ENCODE data around the gene CACNB1. TPM values are rescaled to one million over a fixed set of nuclear protein-coding genes. Genes with fewer than 3 reads are reported as not detected.

The CACNB1 gene
- polyA plus RNA-seq, 1 of the 3 experiments (the other 2 are of a cell fraction), result 7.4 TPM

GRCh38 chr17:39177256-39177655 is 20.2 kb downstream of the CACNB1 start (continued):
- TF ChIP-seq ZBTB33 (IDR thresholded peaks at IDR 0.05; ENCODE audit: borderline replicate concordance, low read depth) (no peak), TAF1 (IDR thresholded peaks at IDR 0.05; ENCODE audit: borderline replicate concordance, low read depth, low read length) (no peak), TCF12 (IDR thresholded peaks at IDR 0.05) (no peak), NRF1 (IDR thresholded peaks at IDR 0.05; ENCODE audit: low read depth, low read length) (no peak), FOSL2 (IDR thresholded peaks at IDR 0.05; ENCODE audit: borderline replicate concordance, low read depth) (no peak), GATA2 (CRISPR knock-in tag; IDR thresholded peaks at IDR 0.05) (no peak)

DNA sequence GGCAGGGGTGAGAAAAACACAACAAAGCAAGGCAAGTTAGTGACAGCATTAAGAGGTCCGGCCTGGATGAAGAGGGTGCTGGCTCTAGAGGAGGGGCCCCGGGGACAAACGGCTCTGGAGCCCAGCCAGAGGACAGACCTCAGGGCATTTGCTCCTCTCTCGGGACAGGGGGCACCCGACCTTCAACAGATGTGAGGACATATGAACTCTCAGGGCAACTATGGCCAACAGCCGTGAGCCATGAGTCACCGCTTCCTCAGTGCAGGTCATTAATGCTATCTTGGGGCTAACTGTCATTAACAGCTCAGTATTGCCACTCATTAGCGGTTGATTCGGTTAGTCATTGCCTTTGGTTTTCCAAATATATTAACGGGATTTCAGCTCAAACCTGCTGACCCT is 21.8 kb downstream of the CACNB1 start:
- ChIA-PET CTCF (interaction anchor here (0.7 to 7.6 kb wide), 22 partner anchors 8 to 255 kb away, joined by 3 to 108 read pairs (median 7); partner anchors contain the start of genes ARL5C, CACNB1, PLXDC1 and RPL19), POLR2A (no interaction called here)
- TF ChIP-seq EP300 (IDR thresholded peaks at IDR 0.05; ENCODE audit: borderline replicate concordance in 1 of 2, low read depth in 1 of 2, low read length in 1 of 2) (no peak), NFIC (IDR thresholded peaks at IDR 0.05; ENCODE audit: borderline replicate concordance) (no peak), RCOR1 (IDR thresholded peaks at IDR 0.05; ENCODE audit: low read length) (no peak), TEAD4 (IDR thresholded peaks at IDR 0.05; ENCODE audit: borderline replicate concordance, insufficient read depth) (no peak), FOXM1 (IDR thresholded peaks at IDR 0.05; ENCODE audit: low read depth) (no peak), MXI1 (IDR thresholded peaks at IDR 0.05; ENCODE audit: low read depth, low read length) (no peak), CHD2 (IDR thresholded peaks at IDR 0.05; ENCODE audit: low read length, partially characterized antibody) (no peak), SMC3 (IDR thresholded peaks at IDR 0.05; ENCODE audit: low read depth, low read length) (no peak), FOXJ3 (CRISPR knock-in tag; IDR thresholded peaks at IDR 0.05) (no peak), FOSL2 (IDR thresholded peaks at IDR 0.05; ENCODE audit: borderline replicate concordance, low read depth) (no peak), RFX5 (IDR thresholded peaks at IDR 0.05; ENCODE audit: low read length) (no peak), NRF1 (IDR thresholded peaks at IDR 0.05; ENCODE audit: low read depth, low read length) (no peak), POLR2AphosphoS5 (IDR thresholded peaks at IDR 0.05; ENCODE audit: low read depth, low read length) (no peak), RAD21 (IDR thresholded peaks at IDR 0.05; ENCODE audit: low read length) (no peak), EZH2phosphoT487 (IDR thresholded peaks at IDR 0.05; ENCODE audit: borderline replicate concordance, low read depth) (no peak), USF1 (IDR thresholded peaks at IDR 0.05; ENCODE audit: borderline replicate concordance, low read depth) (no peak), GABPA (IDR thresholded peaks at IDR 0.05; ENCODE audit: low read depth) (no peak), ELF1 (IDR thresholded peaks at IDR 0.05) (no peak)
- TF ChIP-seq, protein P1, sequence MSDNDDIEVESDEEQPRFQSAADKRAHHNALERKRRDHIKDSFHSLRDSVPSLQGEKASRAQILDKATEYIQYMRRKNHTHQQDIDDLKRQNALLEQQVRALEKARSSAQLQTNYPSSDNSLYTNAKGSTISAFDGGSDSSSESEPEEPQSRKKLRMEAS (IDR thresholded peaks at IDR 0.05; ENCODE audit: low read depth), result no peak
- TF ChIP-seq, protein P2, sequence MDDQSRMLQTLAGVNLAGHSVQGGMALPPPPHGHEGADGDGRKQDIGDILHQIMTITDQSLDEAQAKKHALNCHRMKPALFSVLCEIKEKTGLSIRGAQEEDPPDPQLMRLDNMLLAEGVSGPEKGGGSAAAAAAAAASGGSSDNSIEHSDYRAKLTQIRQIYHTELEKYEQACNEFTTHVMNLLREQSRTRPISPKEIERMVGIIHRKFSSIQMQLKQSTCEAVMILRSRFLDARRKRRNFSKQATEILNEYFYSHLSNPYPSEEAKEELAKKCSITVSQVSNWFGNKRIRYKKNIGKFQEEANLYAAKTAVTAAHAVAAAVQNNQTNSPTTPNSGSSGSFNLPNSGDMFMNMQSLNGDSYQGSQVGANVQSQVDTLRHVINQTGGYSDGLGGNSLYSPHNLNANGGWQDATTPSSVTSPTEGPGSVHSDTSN (IDR thresholded peaks at IDR 0.05), result no peak
- WGBS (ENCODE audit: low lambda C conversion rate), result 66% methylated on average over 10 of the region's 10 CpGs
- no peak overlapping the region for H2AFZ ChIP-seq (ENCODE audit: low read depth)
- H4K20me1 ChIP-seq (ENCODE audit: insufficient read depth), result no peaks in the 10 kb centered on the region
- no peak overlapping the region for H3K27ac ChIP-seq (ENCODE audit: low read depth in 2 of 2, low read length in 1 of 2)
- no peaks in the 10 kb centered on the region; a peak in 1 of 4 replicates for H3K4me1 ChIP-seq (ENCODE audit: control insufficient read depth in 1 of 2, insufficient read depth in 2 of 2, low read depth in 1 of 2, low read length in 1 of 2)
- no peak overlapping the region for H3K4me3 ChIP-seq (ENCODE audit: low read depth in 2 of 2, low read length in 1 of 2)
- no peak overlapping the region for H3K9ac ChIP-seq
- H3F3A ChIP-seq (replicated peaks; ENCODE audit: insufficient read depth), result peaks cover 3% of the 10 kb centered on the region
- no peaks in the 10 kb centered on the region for H3K27me3 ChIP-seq (ENCODE audit: insufficient read depth)
- H3K9me3 ChIP-seq, result no peaks in the 10 kb centered on the region
- peaks cover 16 to 21% of the 10 kb centered on the region in 2 experiments for H3K36me3 ChIP-seq (replicated peaks in 1 of 2; ENCODE audit: control insufficient read depth in 1 of 2, insufficient read depth in 2 of 2, low read length in 1 of 2)
- no peaks in the 10 kb centered on the region for H3K79me2 ChIP-seq (ENCODE audit: insufficient read depth)
- no peak for DNase-seq
- no peak overlapping the region for H3K4me2 ChIP-seq
- H3K9me2 ChIP-seq, result no peaks in the 10 kb centered on the region
